ENCODE results near the gene DRC3.

DRC3 gene

DNA sequence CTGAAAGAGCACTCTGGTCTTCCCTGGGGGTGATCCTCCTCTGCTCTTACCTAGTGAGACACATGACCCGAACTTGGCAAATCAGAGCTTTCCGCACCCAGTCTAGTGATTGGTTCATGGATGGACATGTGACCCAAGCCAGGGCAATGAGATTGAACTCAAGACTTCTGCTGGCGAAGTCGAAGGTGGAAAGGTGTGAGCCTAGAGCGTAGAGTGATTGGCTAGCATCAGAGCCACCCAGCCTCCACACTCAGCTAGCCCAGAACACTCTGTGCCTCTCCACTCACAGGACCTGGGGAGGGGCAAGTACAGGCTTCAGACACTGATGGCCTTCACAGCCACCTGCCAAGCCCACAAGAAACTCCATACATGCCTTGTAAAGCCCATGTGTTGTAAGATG is 48.7 kb downstream of the DRC3 start:
- no peaks in the 10 kb centered on the region for H4K20me1 ChIP-seq (ENCODE audit: insufficient read depth, low read length)
- no peaks in the 10 kb centered on the region for H3K9me2 ChIP-seq (replicated peaks; ENCODE audit: insufficient read depth, low read length)
- no peak for TF ChIP-seq EZH2phosphoT487 (IDR thresholded peaks at IDR 0.05; ENCODE audit: low read length)
- TF ChIP-seq, protein P1, sequence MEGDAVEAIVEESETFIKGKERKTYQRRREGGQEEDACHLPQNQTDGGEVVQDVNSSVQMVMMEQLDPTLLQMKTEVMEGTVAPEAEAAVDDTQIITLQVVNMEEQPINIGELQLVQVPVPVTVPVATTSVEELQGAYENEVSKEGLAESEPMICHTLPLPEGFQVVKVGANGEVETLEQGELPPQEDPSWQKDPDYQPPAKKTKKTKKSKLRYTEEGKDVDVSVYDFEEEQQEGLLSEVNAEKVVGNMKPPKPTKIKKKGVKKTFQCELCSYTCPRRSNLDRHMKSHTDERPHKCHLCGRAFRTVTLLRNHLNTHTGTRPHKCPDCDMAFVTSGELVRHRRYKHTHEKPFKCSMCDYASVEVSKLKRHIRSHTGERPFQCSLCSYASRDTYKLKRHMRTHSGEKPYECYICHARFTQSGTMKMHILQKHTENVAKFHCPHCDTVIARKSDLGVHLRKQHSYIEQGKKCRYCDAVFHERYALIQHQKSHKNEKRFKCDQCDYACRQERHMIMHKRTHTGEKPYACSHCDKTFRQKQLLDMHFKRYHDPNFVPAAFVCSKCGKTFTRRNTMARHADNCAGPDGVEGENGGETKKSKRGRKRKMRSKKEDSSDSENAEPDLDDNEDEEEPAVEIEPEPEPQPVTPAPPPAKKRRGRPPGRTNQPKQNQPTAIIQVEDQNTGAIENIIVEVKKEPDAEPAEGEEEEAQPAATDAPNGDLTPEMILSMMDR (IDR thresholded peaks at IDR 0.05; ENCODE audit: low read length): no peak
- TF ChIP-seq EZH2 (optimal IDR thresholded peaks at IDR 0.05; ENCODE audit: low read depth, low read length): no peak
- H3K36me3 ChIP-seq (replicated peaks; ENCODE audit: insufficient read depth, low read length): no peaks in the 10 kb centered on the region
- no peak overlapping the region for H3K4me3 ChIP-seq (ENCODE audit: low read length)
- H3K27me3 ChIP-seq (replicated peaks; ENCODE audit: insufficient read depth, low read length): no peaks in the 10 kb centered on the region
- H3K9ac ChIP-seq (ENCODE audit: low read length): no peak overlapping the region
- H3K79me2 ChIP-seq (ENCODE audit: low read length): no peaks in the 10 kb centered on the region
- no peaks in the 10 kb centered on the region for H3F3A ChIP-seq (ENCODE audit: insufficient read depth, low read length)
- no peaks in the 10 kb centered on the region for H3K9me3 ChIP-seq (replicated peaks; ENCODE audit: insufficient read depth, low read length)
- H2AFZ ChIP-seq (ENCODE audit: low read length): no peak overlapping the region
- H3K27ac ChIP-seq (ENCODE audit: low read length): no peak overlapping the region
- no peaks in the 10 kb centered on the region for H3K4me1 ChIP-seq (ENCODE audit: low read length)
- DNase-seq: no peak
- H3K4me2 ChIP-seq (ENCODE audit: low read depth, low read length): no peak overlapping the region

DNA sequence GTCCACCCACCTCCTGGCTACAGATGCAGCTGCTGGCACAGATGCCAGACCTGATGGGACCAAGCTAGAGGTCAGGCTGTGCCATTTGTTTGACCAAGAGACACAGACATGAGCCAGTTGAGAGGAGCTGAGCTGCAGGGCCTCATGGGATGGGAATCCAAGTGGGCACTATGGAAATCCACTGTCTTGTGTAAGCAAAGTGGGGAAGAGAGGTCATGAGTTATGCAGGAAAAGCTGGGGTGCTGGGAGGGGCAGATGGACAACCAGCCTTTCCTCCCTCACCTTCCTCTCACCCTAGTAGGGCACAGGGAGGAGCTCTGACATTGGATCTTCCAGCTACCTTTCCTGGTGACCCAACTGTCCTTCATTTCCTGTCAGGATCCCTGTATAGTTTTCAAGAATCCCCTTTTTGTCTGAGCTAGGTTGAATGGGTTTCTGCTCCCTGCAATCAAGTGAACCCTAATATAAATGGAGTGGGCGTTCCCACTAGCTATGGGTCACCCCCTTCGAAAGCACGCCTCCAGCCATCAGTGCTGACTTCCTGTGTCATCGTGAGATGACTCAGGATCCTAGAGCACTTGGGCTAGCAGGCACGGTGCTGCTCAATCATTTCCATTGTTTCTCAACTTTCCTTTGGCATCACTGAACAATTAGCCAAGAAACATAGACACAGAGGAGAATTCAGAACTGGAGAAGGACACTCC is 52.7 kb downstream of the DRC3 start:
- Histone ChIP-seq H3K79me2 (ENCODE audit: low read length) (peaks cover 7% of the 10 kb centered on the region; the same call in 1 of the 2 replicates), H3K27me3 (replicated peaks; ENCODE audit: insufficient read depth, low read length) (no peaks in the 10 kb centered on the region), H3K27ac (ENCODE audit: low read length) (no peak overlapping the region), H3K36me3 (replicated peaks; ENCODE audit: insufficient read depth, low read length) (no peaks in the 10 kb centered on the region), H3K9ac (ENCODE audit: low read length) (no peak overlapping the region), H3K4me1 (ENCODE audit: low read length) (no peaks in the 10 kb centered on the region), H3F3A (ENCODE audit: insufficient read depth, low read length) (no peaks in the 10 kb centered on the region), H4K20me1 (ENCODE audit: insufficient read depth, low read length) (no peaks in the 10 kb centered on the region), H2AFZ (ENCODE audit: low read length) (no peak overlapping the region), H3K4me2 (ENCODE audit: low read depth, low read length) (no peak overlapping the region), H3K4me3 (ENCODE audit: low read length) (no peak overlapping the region), H3K9me2 (replicated peaks; ENCODE audit: insufficient read depth, low read length) (no peaks in the 10 kb centered on the region), H3K9me3 (replicated peaks; ENCODE audit: insufficient read depth, low read length) (no peaks in the 10 kb centered on the region)
- TF ChIP-seq EZH2phosphoT487 (IDR thresholded peaks at IDR 0.05; ENCODE audit: low read length) (no peak), EZH2 (optimal IDR thresholded peaks at IDR 0.05; ENCODE audit: low read depth, low read length) (no peak)
- TF ChIP-seq, protein P1 (IDR thresholded peaks at IDR 0.05; ENCODE audit: low read length): no peak
- no peak for DNase-seq

DNA sequence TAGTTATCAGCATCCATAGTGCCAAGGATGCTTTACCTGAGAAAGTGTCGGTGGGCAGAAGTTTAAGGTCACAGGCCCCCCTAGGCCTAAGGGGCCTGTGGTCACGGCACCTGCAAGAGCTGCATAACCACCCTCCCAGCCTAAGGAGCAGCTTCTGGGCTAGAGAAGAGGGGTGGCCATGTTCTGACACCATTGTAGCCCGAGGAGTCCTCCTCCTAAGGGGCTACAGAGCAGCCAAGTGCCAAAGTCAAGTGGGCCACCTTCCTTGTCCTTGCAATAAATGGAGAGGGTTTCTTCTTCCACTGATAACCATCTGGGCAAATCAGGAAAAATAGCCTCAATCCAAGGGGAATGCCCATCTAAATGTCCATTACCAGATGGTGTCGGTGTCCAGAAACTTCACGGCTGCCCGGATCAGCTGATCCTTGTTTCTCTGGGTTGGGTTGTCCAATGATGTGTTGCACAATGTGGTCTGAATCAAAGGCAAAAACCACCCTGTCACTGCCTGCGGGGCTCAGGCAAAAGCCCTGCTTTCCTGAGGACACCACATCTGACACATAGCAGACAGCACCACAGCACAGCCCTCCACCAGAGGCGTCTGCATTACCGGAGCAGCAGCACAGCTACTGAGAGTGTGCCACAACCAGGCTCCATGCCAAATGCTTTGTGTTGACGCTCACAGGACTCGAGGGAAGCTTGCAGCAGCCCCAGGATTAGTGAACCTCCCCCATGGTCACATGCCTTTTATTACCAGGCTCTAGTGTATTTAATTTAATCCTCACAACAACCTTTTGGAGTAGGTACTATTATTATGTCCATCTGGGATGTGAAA is 53.5 kb downstream of the DRC3 start:
- H3K27ac ChIP-seq (ENCODE audit: low read length): no peak overlapping the region
- TF ChIP-seq EZH2phosphoT487 (IDR thresholded peaks at IDR 0.05; ENCODE audit: low read length) (no peak), EZH2 (optimal IDR thresholded peaks at IDR 0.05; ENCODE audit: low read depth, low read length) (no peak)
- TF ChIP-seq, protein P1 (IDR thresholded peaks at IDR 0.05; ENCODE audit: low read length): no peak
- H4K20me1 ChIP-seq (ENCODE audit: insufficient read depth, low read length): no peaks in the 10 kb centered on the region
- H3K27me3 ChIP-seq (replicated peaks; ENCODE audit: insufficient read depth, low read length): no peaks in the 10 kb centered on the region
- DNase-seq: no peak
- no peaks in the 10 kb centered on the region for H3K4me1 ChIP-seq (ENCODE audit: low read length)
- H2AFZ ChIP-seq (ENCODE audit: low read length): no peak overlapping the region
- no peaks in the 10 kb centered on the region for H3F3A ChIP-seq (ENCODE audit: insufficient read depth, low read length)
- no peak overlapping the region for H3K9ac ChIP-seq (ENCODE audit: low read length)
- no peaks in the 10 kb centered on the region for H3K9me3 ChIP-seq (replicated peaks; ENCODE audit: insufficient read depth, low read length)
- no peaks in the 10 kb centered on the region for H3K36me3 ChIP-seq (replicated peaks; ENCODE audit: insufficient read depth, low read length)
- no peak overlapping the region for H3K4me2 ChIP-seq (ENCODE audit: low read depth, low read length)
- no peaks in the 10 kb centered on the region for H3K9me2 ChIP-seq (replicated peaks; ENCODE audit: insufficient read depth, low read length)
- H3K4me3 ChIP-seq (ENCODE audit: low read length): no peak overlapping the region
- peaks cover 7% of the 10 kb centered on the region; the same call in 1 of the 2 replicates for H3K79me2 ChIP-seq (ENCODE audit: low read length)
